ENCODE measurements around the gene CENPP. TPM values are rescaled to one million over a fixed set of nuclear protein-coding genes. Genes with fewer than 3 reads are reported as not detected.

The CENPP gene
- total RNA-seq, 1 experiment from 2014 or later = 15.6 TPM

- Histone ChIP-seq H3K9me3 (ENCODE audit: low read depth, low read length, poor library complexity, severe bottlenecking) (peaks cover 6% of the 10 kb centered on the region), H3K4me1 (ENCODE audit: insufficient read depth, low read length, poor library complexity, severe bottlenecking) (peaks cover 31% of the 10 kb centered on the region), H3K27me3 (replicated peaks; ENCODE audit: insufficient read depth, low read depth, low read length, poor library complexity) (no peaks in the 10 kb centered on the region), H3K27ac (ENCODE audit: low read depth, low read length, poor library complexity, severe bottlenecking) (no peak overlapping the region), H3K36me3 (ENCODE audit: insufficient read depth, low read length, poor library complexity, severe bottlenecking) (no peaks in the 10 kb centered on the region), H3K4me3 (ENCODE audit: low read depth, low read length, poor library complexity, severe bottlenecking) (no peak overlapping the region)
- intact Hi-C loops (cut with micrococcal nuclease; ENCODE audit: unreplicated experiment) = no loop called here
- BruUV-seq (replicated peaks) = no TSS peak
- CTCF ChIA-PET = no interaction called here
- no peak for DNase-seq (ENCODE audit: low spot score)
- TF ChIP-seq EZH2 (IDR thresholded peaks at IDR 0.05; ENCODE audit: borderline replicate concordance, low read depth, low read length, poor library complexity, severe bottlenecking) = no peak
- no peak for TF ChIP-seq CTCF (conservative IDR thresholded peaks at IDR 0.05; ENCODE audit: low read depth, low read length)
- POLR2A ChIA-PET (ENCODE audit: low non-redundant PET) = no interaction called here
Measured at GRCh38 chr9:92402360-92402759, 76.6 kb downstream of the CENPP start.

- H3K27me3 ChIP-seq (replicated peaks; ENCODE audit: insufficient read depth, low read depth, low read length, poor library complexity) = no peaks in the 10 kb centered on the region
- no peak overlapping the region for H3K4me3 ChIP-seq (ENCODE audit: low read depth, low read length, poor library complexity, severe bottlenecking)
- no peak for DNase-seq (ENCODE audit: low spot score)
- no TSS peak for BruUV-seq (replicated peaks)
- intact Hi-C loops (cut with micrococcal nuclease; ENCODE audit: unreplicated experiment) = no loop called here
- TF ChIP-seq CTCF (conservative IDR thresholded peaks at IDR 0.05; ENCODE audit: low read depth, low read length) = no peak
- TF ChIP-seq EZH2 (IDR thresholded peaks at IDR 0.05; ENCODE audit: borderline replicate concordance, low read depth, low read length, poor library complexity, severe bottlenecking) = no peak
- H3K9me3 ChIP-seq (ENCODE audit: low read depth, low read length, poor library complexity, severe bottlenecking) = peaks cover 1% of the 10 kb centered on the region
- no peaks in the 10 kb centered on the region for H3K36me3 ChIP-seq (ENCODE audit: insufficient read depth, low read length, poor library complexity, severe bottlenecking)
- H3K27ac ChIP-seq (ENCODE audit: low read depth, low read length, poor library complexity, severe bottlenecking) = no peak overlapping the region
- ChIA-PET CTCF (no interaction called here), POLR2A (ENCODE audit: low non-redundant PET) (no interaction called here)
- peaks cover 31% of the 10 kb centered on the region for H3K4me1 ChIP-seq (ENCODE audit: insufficient read depth, low read length, poor library complexity, severe bottlenecking)
Measured at GRCh38 chr9:92402826-92403745, 77.3 kb downstream of the CENPP start.

GRCh38 chr9:92404042-92404836, 78.5 kb downstream of the CENPP start, which contains the start of gene OGN:
Gene OGN, minus strand, starts transcription at chr9:92404578. Its CDS starts 1,171 bp downstream, at chr9:92403407.
- Histone ChIP-seq H3K9me3 (ENCODE audit: low read depth, low read length, poor library complexity, severe bottlenecking) (no peaks in the 10 kb centered on the region), H3K4me1 (ENCODE audit: insufficient read depth, low read length, poor library complexity, severe bottlenecking) (peaks cover 31% of the 10 kb centered on the region), H3K36me3 (ENCODE audit: insufficient read depth, low read length, poor library complexity, severe bottlenecking) (no peaks in the 10 kb centered on the region), H3K27me3 (replicated peaks; ENCODE audit: insufficient read depth, low read depth, low read length, poor library complexity) (no peaks in the 10 kb centered on the region), H3K4me3 (ENCODE audit: low read depth, low read length, poor library complexity, severe bottlenecking) (no peak within 1 kb of the TSS), H3K27ac (ENCODE audit: low read depth, low read length, poor library complexity, severe bottlenecking) (peak within 1 kb of the TSS; percentile 9)
- ChIA-PET CTCF (no interaction called here), POLR2A (ENCODE audit: low non-redundant PET) (interaction anchor here (0.7 kb wide), 1 partner anchor 25 kb away, joined by 3 read pairs; no protein-coding TSS in a partner anchor)
- TF ChIP-seq EZH2 (IDR thresholded peaks at IDR 0.05; ENCODE audit: borderline replicate concordance, low read depth, low read length, poor library complexity, severe bottlenecking) = no peak
- TF ChIP-seq CTCF (conservative IDR thresholded peaks at IDR 0.05; ENCODE audit: low read depth, low read length) = no peak
- TSS peak; percentile 48 for BruUV-seq (replicated peaks)
- DNase-seq (ENCODE audit: low spot score) = peak; percentile 39
- intact Hi-C loops (cut with micrococcal nuclease; ENCODE audit: unreplicated experiment) = no loop called here

All from A673 (cell line).